Thymus (tissue), 11 donors: Measurements from ENCODE around the gene RIPPLY1. TPM values are rescaled to one million over a fixed set of nuclear protein-coding genes. Genes with fewer than 3 reads are reported as not detected.
A peak's percentile ranks its signal among the peaks of the same experiment; 100 is the strongest.
"Not testable (repeated sequence)": the region's sequence is repeated elsewhere in the genome, so short reads cannot be mapped to it uniquely, and the experiment has no call there.

Experiments used
- DNase-seq, 9 donors: peaks; one replicate each; pipeline ENCODE4 v3.0.0-alpha.2; 2013; ENCODE audit warnings: low spot score in 9 of 9, low read depth in 6 of 9, missing footprints in 1 of 9
- H3K27ac ChIP-seq, 2 donors: one replicate each; pipeline ENCODE4 v1.5.1; 2013; ENCODE audit warnings: control low read depth in 1 of 2, low read depth in 1 of 2, low read length in 1 of 2, mild to moderate bottlenecking in 1 of 2, moderate library complexity in 1 of 2
- H3K27me3 ChIP-seq, 2 donors: one replicate each; pipeline ENCODE4 v1.5.1; 2013; ENCODE audit warnings: low read length in 1 of 2; ENCODE audit not compliant: control insufficient read depth in 2 of 2, insufficient read depth in 1 of 2
- H3K36me3 ChIP-seq, 2 donors: one replicate each; pipeline ENCODE4 v1.5.1; 2013; ENCODE audit warnings: low read length in 1 of 2, mild to moderate bottlenecking in 1 of 2, moderate library complexity in 1 of 2; ENCODE audit not compliant: control insufficient read depth in 2 of 2, insufficient read depth in 2 of 2
- H3K4me1 ChIP-seq, 2 donors: one replicate each; pipeline ENCODE4 v1.5.1; 2013; ENCODE audit warnings: low read length in 2 of 2; ENCODE audit not compliant: control insufficient read depth in 2 of 2, insufficient read depth in 2 of 2
- H3K4me3 ChIP-seq, 2 donors: one replicate each; pipeline ENCODE4 v1.5.1; 2013; ENCODE audit warnings: low read length in 2 of 2, control low read depth in 1 of 2, mild to moderate bottlenecking in 1 of 2
- H3K9me3 ChIP-seq, 2 donors: one replicate each; pipeline ENCODE4 v1.5.1; 2013; ENCODE audit warnings: low read length in 1 of 2, mild to moderate bottlenecking in 1 of 2; ENCODE audit not compliant: control insufficient read depth in 2 of 2, insufficient read depth in 1 of 2
- WGBS: extraction: QIAGEN DNeasy Blood & Tissue Kit; methylation state at CpG from one replicate; pipeline ENCODE4 v1.1.7; 2013; 5-methylcytosine and 5-hydroxymethylcytosine counted together
- polyA plus RNA-seq: library from polyadenylated mRNA; stranded (reverse); fragments of 200-250 nt; gene quantifications from one replicate; pipeline ENCODE4 v1.2.3, GENCODE V29; 2013
- total RNA-seq: library from RNA; stranded (reverse); fragments of 120-200 nt; gene quantifications from one replicate; pipeline ENCODE4 v1.2.4, GENCODE V29; 2013
- donor health status: healthy.

Gene RIPPLY1
- total and polyA plus RNA-seq, 2 donors: 0.05 TPM; not detected in 1

DNA sequence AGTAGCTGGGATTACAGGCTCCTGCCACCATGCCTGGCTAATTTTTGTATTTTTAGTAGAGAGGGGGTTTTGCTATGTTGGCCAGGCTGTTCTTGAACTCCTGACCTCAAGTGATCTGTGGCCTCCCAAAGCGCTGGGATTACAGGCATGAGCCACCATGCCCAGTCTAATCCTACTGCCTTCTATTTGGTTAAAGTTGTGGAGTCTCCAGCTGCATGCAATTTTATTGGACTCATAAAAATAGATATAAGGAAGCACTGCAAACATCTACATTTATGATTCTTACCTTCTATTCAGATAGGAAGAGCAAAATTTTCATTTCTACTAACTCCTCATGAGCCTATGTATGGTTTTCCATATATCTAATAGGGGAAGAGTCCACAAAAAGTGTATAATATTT lies 13.7 kb downstream of the RIPPLY1 start:
- no peak for DNase-seq
- WGBS: 96% methylated on average over 1 of the region's 1 CpG
- H3K4me3 ChIP-seq: no peak overlapping the region
- no peaks in the 10 kb centered on the region for H3K27me3 ChIP-seq
- H3K36me3 ChIP-seq: no peaks in the 10 kb centered on the region
- no peaks in the 10 kb centered on the region for H3K4me1 ChIP-seq
- H3K27ac ChIP-seq: no peak overlapping the region
- no peaks in the 10 kb centered on the region for H3K9me3 ChIP-seq

DNA sequence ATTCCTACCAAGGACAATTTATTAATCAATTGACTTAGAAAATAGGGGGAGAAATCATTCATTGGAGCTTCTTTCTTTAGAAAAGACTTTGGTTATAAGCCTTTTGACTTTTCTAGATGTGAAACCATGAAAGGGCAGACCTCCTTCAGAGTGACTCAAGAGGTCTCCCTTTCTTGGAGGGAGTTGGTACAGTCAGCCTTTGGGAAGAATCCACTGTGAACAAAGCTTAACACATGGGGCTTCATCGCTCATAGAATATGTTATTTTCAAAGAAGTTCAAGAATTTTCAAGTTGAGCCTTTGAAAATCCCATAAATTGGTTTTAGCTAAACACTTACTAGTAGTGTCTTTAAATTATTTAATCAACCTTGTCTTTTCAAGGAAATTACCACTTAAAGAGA lies 28.0 kb downstream of the RIPPLY1 start:
- no peaks in the 10 kb centered on the region for H3K36me3 ChIP-seq
- no peak overlapping the region for H3K27ac ChIP-seq
- H3K9me3 ChIP-seq: no peaks in the 10 kb centered on the region
- no peaks in the 10 kb centered on the region for H3K27me3 ChIP-seq
- DNase-seq: no peak
- 97% methylated on average over 1 of the region's 1 CpG for WGBS
- no peaks in the 10 kb centered on the region for H3K4me1 ChIP-seq
- no peak overlapping the region for H3K4me3 ChIP-seq

DNA sequence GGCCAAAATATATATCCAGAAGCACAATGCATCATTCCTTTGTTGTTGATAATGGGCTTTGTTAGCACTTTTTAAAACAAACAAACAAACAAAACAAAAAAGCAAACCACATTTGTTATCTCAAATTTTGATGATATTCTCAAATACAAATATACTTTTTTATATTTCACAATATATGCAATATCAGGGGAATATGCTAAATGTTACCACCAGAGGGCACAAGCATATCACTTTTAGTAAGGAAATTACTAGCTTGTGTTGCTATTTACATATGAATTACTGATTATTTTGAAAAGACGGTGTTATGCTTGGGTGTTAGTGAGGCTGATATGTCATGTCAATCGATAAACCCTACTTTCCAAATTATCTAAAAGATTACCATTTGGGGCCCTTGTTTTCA lies 29.1 kb downstream of the RIPPLY1 start:
- Histone ChIP-seq H3K4me3 (no peak overlapping the region), H3K36me3 (no peaks in the 10 kb centered on the region), H3K27ac (no peak overlapping the region), H3K4me1 (no peaks in the 10 kb centered on the region), H3K27me3 (no peaks in the 10 kb centered on the region), H3K9me3 (no peaks in the 10 kb centered on the region)
- WGBS: 93% methylated on average over 2 of the region's 2 CpGs
- peak in 3 of 9 donors; percentile 9 to 36 (median 16) for DNase-seq

DNA sequence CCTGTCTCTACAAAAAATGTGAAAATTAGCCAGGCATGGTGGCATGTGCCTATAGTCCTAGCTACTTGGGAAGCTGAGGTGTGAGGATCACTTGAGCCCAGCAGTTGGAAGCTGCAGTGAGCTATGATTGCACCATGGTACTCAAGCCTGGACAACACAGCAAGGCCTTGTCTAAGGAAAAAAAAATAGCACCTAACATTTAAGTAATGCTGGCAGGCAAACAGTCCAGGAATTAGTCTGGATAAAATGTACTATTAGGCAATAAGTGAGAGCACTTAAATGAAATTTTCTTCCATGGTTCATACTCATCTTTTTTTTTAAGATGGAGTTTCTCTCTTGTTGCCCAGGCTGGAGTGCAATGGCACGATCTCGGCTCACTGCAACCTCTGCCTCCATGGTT lies 30.3 kb downstream of the RIPPLY1 start:
- not testable (repeated sequence) for DNase-seq, H3K4me1 ChIP-seq, H3K4me3 ChIP-seq, H3K36me3 ChIP-seq, H3K27me3 ChIP-seq, H3K9me3 ChIP-seq, H3K27ac ChIP-seq
- WGBS: 93% methylated on average over 2 of the region's 2 CpGs

DNA sequence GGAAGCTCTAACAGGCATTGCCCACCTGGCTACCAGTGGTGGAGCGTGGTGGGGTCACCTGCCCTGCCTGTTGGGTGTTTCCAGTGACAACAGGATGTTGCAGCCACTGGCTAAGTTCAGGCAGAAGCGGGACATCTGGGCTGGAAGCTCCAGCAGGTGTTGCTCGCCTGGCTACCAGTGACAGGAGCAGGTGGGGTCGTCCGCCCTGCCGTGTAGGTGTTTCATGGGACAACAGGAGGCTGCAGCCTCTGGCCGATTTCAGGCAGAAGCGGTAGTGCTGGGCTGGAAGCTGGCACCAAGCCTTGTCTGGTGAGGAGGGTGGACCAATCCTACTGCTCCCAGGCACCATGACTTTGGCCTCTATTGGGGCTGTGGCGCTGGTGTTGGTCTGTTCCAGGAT lies 39.4 kb downstream of the RIPPLY1 start:
- Histone ChIP-seq H3K4me1 (no peaks in the 10 kb centered on the region), H3K27me3 (no peaks in the 10 kb centered on the region), H3K4me3 (no peak overlapping the region), H3K36me3 (no peaks in the 10 kb centered on the region), H3K9me3 (no peaks in the 10 kb centered on the region), H3K27ac (no peak overlapping the region)
- DNase-seq: no peak
- WGBS: 96% methylated on average over 9 of the region's 9 CpGs

DNA sequence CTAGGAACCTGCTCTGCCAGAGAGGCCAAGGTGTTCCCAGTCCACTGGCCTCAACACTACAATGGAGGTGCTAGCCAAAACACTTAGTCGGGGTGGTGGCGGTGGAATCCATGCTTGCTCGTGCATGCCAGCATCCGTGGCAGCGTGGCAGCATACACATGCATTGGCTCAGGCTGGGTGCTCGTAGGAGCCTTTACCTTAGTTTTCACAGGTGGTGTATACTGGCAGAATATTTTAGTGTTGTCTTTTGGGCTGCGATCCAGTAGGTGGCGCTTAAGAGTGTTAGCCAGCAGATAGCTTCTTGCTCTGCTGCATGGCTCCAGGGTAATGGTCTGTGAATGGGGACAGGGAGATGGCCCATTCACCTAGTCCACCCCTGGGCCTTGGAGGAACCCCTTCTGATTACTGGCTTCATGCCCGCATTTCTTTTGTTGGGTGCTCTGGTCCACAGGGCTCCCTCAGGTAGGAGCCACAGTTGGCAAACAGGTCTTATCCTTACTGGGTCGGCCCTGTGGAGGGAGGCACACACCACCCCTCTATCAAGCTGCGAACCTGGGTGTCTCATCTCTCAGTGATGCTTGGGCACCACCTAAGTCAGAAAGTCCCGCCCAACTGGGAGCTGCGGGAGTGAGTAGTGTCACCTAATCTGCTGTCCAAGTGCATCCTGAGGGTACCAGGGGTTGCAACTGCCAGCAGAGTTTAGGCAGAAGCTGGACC lies 40.0 kb downstream of the RIPPLY1 start:
- H3K27me3 ChIP-seq: no peaks in the 10 kb centered on the region
- H3K4me3 ChIP-seq: no peak overlapping the region
- no peaks in the 10 kb centered on the region for H3K36me3 ChIP-seq
- 92% methylated on average over 13 of the region's 13 CpGs for WGBS
- no peaks in the 10 kb centered on the region for H3K4me1 ChIP-seq
- H3K27ac ChIP-seq: no peak overlapping the region
- peak in 4 of 9 donors; percentile 1 to 27 (median 11) for DNase-seq
- H3K9me3 ChIP-seq: no peaks in the 10 kb centered on the region

Other genes starting within 250 kb of the RIPPLY1 start
- gene RNF128, start 176.6 kb downstream of the RIPPLY1 start, total RNA-seq: 0.90 TPM
- gene RNF128, start 176.6 kb downstream of the RIPPLY1 start, polyA plus RNA-seq: 4.5 TPM
- 1.5 TPM for gene TBC1D8B, start 100.7 kb downstream of the RIPPLY1 start, total RNA-seq
- 1.9 TPM for gene TBC1D8B, start 100.7 kb downstream of the RIPPLY1 start, polyA plus RNA-seq
- under 0.01 TPM for gene CLDN2, start 17.1 kb upstream of the RIPPLY1 start, total RNA-seq
- 0.05 TPM for gene CLDN2, start 17.1 kb upstream of the RIPPLY1 start, polyA plus RNA-seq
- gene MORC4, start 96.9 kb upstream of the RIPPLY1 start, total RNA-seq: 6.5 TPM
- gene MORC4, start 96.9 kb upstream of the RIPPLY1 start, polyA plus RNA-seq: 5.8 TPM
- gene RBM41, start 215.5 kb upstream of the RIPPLY1 start, total RNA-seq: 12.4 TPM
- 5.4 TPM for gene RBM41, start 215.5 kb upstream of the RIPPLY1 start, polyA plus RNA-seq